ENCODE results near the gene CACNA2D2.

DNA sequence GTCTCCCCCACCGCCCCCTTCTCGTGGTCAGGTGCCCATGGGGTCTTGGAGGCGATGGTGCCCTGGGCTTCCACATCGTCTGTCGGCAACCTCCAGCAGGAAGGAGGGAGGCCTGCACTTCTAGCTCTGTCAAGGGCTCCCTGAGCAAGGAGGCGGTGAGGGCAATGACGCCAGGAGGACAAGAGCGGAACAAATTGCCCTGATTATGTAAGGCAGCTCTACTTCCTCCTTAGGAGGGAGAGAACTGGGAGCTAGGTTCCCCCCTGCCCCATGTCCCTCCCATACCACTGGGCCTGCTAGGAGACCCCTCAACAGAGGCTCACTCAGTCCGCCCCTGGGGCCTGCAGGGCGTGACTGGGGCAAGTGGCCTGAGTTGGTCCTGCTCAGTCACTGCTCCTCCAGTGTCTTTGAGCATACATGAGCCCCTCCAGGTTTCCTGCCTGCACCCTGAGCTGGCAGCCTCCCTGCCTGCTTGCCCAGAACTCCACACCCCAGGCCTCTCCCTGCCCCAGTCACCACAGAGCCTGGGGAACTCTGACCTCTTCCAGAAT lies 56.1 kb downstream of the CACNA2D2 start:
- TF ChIP-seq HDAC2 (CRISPR knock-in tag; IDR thresholded peaks at IDR 0.05) (no peak), NFE2 (CRISPR knock-in tag; IDR thresholded peaks at IDR 0.05) (no peak), KDM5A (IDR thresholded peaks at IDR 0.05; ENCODE audit: borderline replicate concordance, low read length) (no peak), ZNF878 (CRISPR knock-in tag; IDR thresholded peaks at IDR 0.05) (no peak), RELA (CRISPR knock-in tag; IDR thresholded peaks at IDR 0.05) (no peak), EZH2 (conservative IDR thresholded peaks at IDR 0.05; ENCODE audit: low read depth, low read length) (no peak), ZNF331 (CRISPR knock-in tag; IDR thresholded peaks at IDR 0.05) (no peak), ZNF670 (CRISPR knock-in tag; IDR thresholded peaks at IDR 0.05; ENCODE audit: borderline replicate concordance) (no peak), ZNF24 (IDR thresholded peaks at IDR 0.05) (no peak)
- TF ChIP-seq, protein P1, sequence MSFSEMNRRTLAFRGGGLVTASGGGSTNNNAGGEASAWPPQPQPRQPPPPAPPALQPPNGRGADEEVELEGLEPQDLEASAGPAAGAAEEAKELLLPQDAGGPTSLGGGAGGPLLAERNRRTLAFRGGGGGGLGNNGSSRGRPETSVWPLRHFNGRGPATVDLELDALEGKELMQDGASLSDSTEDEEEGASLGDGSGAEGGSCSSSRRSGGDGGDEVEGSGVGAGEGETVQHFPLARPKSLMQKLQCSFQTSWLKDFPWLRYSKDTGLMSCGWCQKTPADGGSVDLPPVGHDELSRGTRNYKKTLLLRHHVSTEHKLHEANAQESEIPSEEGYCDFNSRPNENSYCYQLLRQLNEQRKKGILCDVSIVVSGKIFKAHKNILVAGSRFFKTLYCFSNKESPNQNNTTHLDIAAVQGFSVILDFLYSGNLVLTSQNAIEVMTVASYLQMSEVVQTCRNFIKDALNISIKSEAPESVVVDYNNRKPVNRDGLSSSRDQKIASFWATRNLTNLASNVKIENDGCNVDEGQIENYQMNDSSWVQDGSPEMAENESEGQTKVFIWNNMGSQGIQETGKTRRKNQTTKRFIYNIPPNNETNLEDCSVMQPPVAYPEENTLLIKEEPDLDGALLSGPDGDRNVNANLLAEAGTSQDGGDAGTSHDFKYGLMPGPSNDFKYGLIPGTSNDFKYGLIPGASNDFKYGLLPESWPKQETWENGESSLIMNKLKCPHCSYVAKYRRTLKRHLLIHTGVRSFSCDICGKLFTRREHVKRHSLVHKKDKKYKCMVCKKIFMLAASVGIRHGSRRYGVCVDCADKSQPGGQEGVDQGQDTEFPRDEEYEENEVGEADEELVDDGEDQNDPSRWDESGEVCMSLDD (CRISPR knock-in tag; IDR thresholded peaks at IDR 0.05; ENCODE audit: borderline replicate concordance), result no peak
- TF ChIP-seq, protein P2, sequence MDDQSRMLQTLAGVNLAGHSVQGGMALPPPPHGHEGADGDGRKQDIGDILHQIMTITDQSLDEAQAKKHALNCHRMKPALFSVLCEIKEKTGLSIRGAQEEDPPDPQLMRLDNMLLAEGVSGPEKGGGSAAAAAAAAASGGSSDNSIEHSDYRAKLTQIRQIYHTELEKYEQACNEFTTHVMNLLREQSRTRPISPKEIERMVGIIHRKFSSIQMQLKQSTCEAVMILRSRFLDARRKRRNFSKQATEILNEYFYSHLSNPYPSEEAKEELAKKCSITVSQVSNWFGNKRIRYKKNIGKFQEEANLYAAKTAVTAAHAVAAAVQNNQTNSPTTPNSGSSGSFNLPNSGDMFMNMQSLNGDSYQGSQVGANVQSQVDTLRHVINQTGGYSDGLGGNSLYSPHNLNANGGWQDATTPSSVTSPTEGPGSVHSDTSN (CRISPR knock-in tag; IDR thresholded peaks at IDR 0.05; ENCODE audit: borderline replicate concordance), result no peak
- TF ChIP-seq, protein P3, sequence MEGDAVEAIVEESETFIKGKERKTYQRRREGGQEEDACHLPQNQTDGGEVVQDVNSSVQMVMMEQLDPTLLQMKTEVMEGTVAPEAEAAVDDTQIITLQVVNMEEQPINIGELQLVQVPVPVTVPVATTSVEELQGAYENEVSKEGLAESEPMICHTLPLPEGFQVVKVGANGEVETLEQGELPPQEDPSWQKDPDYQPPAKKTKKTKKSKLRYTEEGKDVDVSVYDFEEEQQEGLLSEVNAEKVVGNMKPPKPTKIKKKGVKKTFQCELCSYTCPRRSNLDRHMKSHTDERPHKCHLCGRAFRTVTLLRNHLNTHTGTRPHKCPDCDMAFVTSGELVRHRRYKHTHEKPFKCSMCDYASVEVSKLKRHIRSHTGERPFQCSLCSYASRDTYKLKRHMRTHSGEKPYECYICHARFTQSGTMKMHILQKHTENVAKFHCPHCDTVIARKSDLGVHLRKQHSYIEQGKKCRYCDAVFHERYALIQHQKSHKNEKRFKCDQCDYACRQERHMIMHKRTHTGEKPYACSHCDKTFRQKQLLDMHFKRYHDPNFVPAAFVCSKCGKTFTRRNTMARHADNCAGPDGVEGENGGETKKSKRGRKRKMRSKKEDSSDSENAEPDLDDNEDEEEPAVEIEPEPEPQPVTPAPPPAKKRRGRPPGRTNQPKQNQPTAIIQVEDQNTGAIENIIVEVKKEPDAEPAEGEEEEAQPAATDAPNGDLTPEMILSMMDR (CRISPR knock-in tag; IDR thresholded peaks at IDR 0.05), result no peak
- TF ChIP-seq, protein P4, sequence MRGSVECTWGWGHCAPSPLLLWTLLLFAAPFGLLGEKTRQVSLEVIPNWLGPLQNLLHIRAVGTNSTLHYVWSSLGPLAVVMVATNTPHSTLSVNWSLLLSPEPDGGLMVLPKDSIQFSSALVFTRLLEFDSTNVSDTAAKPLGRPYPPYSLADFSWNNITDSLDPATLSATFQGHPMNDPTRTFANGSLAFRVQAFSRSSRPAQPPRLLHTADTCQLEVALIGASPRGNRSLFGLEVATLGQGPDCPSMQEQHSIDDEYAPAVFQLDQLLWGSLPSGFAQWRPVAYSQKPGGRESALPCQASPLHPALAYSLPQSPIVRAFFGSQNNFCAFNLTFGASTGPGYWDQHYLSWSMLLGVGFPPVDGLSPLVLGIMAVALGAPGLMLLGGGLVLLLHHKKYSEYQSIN (CRISPR knock-in tag; IDR thresholded peaks at IDR 0.05; ENCODE audit: borderline replicate concordance), result no peak

Data from HepG2 (cell line).